Epithelial cell of proximal tubule (primary cell): ENCODE data around the gene IFT88. TPM values are rescaled to one million over a fixed set of nuclear protein-coding genes. Genes with fewer than 3 reads are reported as not detected.

Source experiments
- DNase-seq: peaks from one replicate; pipeline ENCODE4 v3.0.0-alpha.2; 2011; ENCODE audit warnings: low read depth
- H3K4me3 ChIP-seq: 2 replicates; pipeline ENCODE4 v1.5.1; 2011; ENCODE audit warnings: low read depth, mild to moderate bottlenecking, low read length
- total RNA-seq: library from RNA; depleted of rRNA; stranded (reverse); fragments of >200 nt; gene quantifications from 2 replicates; pipeline ENCODE4 v1.2.3, GENCODE V29; 2015
- TF ChIP-seq, protein P1 (sequence below): conservative IDR thresholded peaks from 2 replicates; pipeline ENCODE4 v1.5.1; 2012; ENCODE audit warnings: low read depth, mild to moderate bottlenecking, low read length

Gene IFT88, protein sequence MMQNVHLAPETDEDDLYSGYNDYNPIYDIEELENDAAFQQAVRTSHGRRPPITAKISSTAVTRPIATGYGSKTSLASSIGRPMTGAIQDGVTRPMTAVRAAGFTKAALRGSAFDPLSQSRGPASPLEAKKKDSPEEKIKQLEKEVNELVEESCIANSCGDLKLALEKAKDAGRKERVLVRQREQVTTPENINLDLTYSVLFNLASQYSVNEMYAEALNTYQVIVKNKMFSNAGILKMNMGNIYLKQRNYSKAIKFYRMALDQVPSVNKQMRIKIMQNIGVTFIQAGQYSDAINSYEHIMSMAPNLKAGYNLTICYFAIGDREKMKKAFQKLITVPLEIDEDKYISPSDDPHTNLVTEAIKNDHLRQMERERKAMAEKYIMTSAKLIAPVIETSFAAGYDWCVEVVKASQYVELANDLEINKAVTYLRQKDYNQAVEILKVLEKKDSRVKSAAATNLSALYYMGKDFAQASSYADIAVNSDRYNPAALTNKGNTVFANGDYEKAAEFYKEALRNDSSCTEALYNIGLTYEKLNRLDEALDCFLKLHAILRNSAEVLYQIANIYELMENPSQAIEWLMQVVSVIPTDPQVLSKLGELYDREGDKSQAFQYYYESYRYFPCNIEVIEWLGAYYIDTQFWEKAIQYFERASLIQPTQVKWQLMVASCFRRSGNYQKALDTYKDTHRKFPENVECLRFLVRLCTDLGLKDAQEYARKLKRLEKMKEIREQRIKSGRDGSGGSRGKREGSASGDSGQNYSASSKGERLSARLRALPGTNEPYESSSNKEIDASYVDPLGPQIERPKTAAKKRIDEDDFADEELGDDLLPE
- total RNA-seq, result 9.3 and 15.2 TPM in 2 replicates

DNA sequence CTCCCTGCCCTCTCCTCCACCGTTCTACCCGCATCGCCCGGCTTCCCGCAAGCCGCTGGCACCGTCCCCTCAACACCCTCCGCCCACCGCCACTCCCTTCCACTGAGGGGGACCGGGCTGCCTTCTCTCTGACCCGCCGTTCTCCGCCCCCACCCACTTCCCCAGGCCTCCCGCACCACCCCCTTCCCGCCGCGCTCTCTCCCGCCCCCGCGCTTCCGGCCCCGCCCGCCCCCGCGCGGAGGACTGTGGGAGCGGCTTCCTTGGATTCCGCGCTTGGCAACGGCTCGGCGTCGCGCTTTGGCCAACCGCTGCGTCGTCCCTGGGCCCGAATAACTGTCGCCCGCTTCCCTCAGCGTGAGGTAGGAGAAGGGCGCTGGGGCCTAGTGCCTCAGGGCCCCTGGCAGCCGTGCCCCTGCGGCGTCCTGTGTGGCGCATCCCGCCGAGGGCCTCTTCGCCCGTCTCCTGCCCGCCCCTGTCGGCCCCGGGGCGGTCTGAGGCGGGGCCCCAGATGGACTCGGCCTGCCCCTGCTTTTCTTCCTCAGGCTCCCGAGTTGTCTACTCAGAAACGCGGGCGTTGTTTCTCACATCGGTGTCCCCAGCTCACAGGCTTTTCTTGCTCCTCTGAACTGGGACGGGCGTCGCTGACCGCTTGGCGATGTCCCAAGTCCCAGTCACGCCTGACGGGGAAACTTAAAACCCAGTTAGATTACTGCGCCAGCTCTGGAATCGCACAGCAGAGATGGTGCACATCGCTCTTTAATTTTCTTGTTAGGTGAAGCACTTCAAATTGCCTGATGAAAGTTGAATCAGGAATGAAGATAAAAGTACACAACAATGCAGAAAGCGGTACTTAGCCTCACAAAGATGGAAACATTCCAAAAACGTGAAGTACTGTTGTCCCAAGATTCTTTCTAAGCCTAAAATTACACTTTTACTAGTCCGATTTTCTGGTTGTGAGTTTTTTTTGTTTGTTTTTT, at the start of gene IFT88:
TSS of gene IFT88 (plus strand) at position 260 of the 977 bp plus-strand sequence. CDS start 7,229 bp downstream, outside the sequence.
- no peak for DNase-seq
- H3K4me3 ChIP-seq, result peak within 1 kb of the TSS; percentile 73
- TF ChIP-seq, protein P1, sequence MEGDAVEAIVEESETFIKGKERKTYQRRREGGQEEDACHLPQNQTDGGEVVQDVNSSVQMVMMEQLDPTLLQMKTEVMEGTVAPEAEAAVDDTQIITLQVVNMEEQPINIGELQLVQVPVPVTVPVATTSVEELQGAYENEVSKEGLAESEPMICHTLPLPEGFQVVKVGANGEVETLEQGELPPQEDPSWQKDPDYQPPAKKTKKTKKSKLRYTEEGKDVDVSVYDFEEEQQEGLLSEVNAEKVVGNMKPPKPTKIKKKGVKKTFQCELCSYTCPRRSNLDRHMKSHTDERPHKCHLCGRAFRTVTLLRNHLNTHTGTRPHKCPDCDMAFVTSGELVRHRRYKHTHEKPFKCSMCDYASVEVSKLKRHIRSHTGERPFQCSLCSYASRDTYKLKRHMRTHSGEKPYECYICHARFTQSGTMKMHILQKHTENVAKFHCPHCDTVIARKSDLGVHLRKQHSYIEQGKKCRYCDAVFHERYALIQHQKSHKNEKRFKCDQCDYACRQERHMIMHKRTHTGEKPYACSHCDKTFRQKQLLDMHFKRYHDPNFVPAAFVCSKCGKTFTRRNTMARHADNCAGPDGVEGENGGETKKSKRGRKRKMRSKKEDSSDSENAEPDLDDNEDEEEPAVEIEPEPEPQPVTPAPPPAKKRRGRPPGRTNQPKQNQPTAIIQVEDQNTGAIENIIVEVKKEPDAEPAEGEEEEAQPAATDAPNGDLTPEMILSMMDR, result no peak

DNA sequence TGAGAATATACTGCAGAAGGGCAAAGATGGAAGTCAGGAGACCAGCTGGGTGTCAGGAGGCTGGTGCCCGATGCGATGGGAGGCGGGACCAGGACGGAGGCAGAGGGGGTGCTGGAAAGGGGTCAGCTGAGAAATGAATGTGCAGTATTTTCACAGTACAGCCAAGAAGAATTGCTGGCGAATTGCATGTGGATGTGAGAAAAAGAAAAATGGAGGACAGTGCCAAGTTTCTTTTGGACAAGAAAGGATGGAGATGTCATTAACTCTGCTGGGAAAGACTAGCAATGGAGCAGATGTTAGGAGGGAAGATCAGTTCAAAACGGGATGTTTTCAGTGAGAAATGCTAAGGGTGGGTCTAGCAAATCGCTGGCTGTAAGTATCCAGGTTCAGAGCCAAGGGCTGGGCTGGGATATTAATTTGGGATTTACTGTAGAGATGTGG, 48.3 kb upstream of the IFT88 start:
- TF ChIP-seq, protein P1, result no peak
- no peak overlapping the region for H3K4me3 ChIP-seq
- DNase-seq, result no peak

DNA sequence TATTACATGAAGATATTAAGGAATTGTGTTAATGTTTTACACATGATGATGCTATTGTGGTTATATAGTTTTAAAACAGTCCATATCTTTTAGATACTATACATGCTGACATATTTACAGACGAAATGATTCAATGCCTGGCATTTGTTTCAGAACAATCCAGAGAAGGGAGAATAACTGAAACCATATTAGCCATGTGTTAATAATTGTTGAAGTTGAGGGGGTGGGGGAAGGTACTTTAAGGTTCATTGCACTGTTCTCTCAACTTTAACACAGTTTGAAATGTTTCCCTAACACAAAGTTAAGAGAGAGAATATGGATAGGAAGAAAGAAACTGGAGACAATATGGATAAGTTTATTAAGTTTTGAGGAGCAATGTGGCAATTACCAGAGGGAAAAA, 47.1 kb upstream of the IFT88 start:
- TF ChIP-seq, protein P1, result no peak
- DNase-seq, result no peak
- H3K4me3 ChIP-seq, result peak overlapping the region; percentile 31

DNA sequence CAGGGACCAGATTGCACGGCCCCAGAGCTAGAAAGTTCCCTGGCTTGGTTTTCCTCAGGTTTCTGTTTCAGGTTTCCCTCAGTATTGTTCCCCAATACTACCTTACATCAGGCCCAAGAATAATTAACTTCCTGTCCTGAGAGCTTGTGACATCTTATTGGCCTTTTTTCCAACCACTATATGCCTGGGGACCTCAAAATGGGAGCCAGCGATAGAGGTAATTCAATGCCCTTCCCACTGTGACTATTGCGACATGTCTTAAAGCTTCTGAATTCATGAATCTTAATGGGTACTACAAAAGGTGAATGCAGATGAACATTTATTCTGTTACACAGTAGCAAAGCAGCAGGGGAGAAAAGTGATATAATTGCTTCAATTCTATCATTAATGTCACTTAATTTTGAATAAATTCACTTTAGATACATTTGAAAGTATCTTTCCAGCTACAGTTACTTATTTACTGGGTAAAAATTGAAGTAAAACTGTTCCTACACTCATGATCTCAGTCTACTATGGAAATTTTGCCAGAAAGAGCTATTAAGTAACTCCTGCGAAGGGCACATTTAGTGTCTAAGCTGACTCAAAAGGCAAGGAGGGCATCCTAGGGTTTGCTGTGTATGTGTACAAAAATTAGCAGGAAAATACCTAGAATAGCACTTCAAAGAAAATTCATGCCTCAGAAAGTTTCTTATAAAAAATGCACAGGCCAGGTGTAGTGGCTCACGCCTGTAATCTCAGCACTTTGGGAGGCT, 45.4 kb upstream of the IFT88 start:
- TF ChIP-seq, protein P1, result no peak
- peak overlapping the region; percentile 31 for H3K4me3 ChIP-seq
- no peak for DNase-seq

DNA sequence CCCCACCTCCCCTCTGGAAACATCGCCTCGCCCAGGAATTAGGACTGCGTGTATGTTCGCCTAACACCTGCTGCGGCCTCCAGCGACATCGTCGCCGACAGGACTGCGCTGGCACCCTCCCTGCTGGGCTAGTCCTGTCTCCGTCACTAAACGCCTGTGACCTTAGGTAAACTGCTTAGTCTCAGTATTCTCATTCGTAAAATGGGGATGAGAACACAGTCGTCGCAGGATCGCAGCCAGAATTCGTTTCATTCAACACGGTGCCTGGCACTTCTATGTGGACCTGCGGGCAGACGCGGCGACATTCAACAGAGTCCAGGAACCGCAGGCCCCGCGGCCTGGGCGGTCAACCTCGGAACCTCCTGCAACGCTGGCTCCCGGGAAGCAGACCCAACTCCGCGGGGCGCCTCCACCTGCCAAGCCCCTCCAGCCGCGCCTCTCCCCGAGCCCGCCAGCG, 41.8 kb upstream of the IFT88 start:
- DNase-seq, result no peak
- H3K4me3 ChIP-seq, result peak overlapping the region; percentile 93
- TF ChIP-seq, protein P1, result no peak
